HepG2 (cell line): ENCODE data around the gene RBM19. TPM values are rescaled to one million over a fixed set of nuclear protein-coding genes. Genes with fewer than 3 reads are reported as not detected.

Source experiments
- ATAC-seq: fragments of 200-7000 bp; cut with Tn5 transposase; 3 replicates; pipeline ENCODE4 v1.9.1; 2020; ENCODE audit warnings: mild to moderate bottlenecking, moderate library complexity
- BruUV-seq: library from RNA; stranded (reverse); fragments of 400-500 nt; replicated peaks from 2 replicates; lab custom pipeline; 2021; lab: Mats Ljungman, UMichigan
- CTCF ChIA-PET: fragments of 300-600 bp; formaldehyde crosslinking; extraction: SDS; loops from one replicate; lab custom pipeline; 2021; ENCODE audit warnings: low total read pairs, inconsistent platforms, low intra/inter-chr PET ratio; lab: Yijun Ruan, JAX
- POLR2A ChIA-PET: fragments of 350-600 bp; sonication (Branson Sonifier 250); formaldehyde crosslinking; loops from one replicate; lab custom pipeline; 2020; ENCODE audit warnings: antibody characterized with exemption, inconsistent platforms; lab: Yijun Ruan, JAX
- DNase-seq: peaks from one replicate; pipeline ENCODE4 v3.0.0-alpha.2; 2015; ENCODE audit warnings: low spot score
- FAIRE-seq: peaks from 3 replicates; lab custom pipeline; 2011; peaks lifted over from hg19 to GRCh38; lab: Jason Lieb, UNC
- H2AFZ ChIP-seq: one replicate; pipeline ENCODE4 v1.6.1; 2011; ENCODE audit warnings: low read length, inconsistent platforms
- H3K27ac ChIP-seq: fragments of 300-600 bp; 3 replicates; pipeline ENCODE4 v1.8.0; 2011; ENCODE audit warnings: mixed run types, mild to moderate bottlenecking, mixed read lengths, low read length, inconsistent platforms; ENCODE audit not compliant: insufficient read depth; ENCODE audit errors: extremely low read length
- H3K27me3 ChIP-seq, 2 experiments: fragments of 200-600 bp in 1 of 2; 2 replicates in 1 of 2; 3 replicates in 1 of 2; pipeline versions ENCODE4 v1.6.0 to v1.8.0; 2011; ENCODE audit warnings: low read length in 2 of 2, mild to moderate bottlenecking in 2 of 2, moderate library complexity in 2 of 2, inconsistent platforms in 1 of 2; ENCODE audit not compliant: insufficient read depth in 2 of 2, control insufficient read depth in 1 of 2
- H3K36me3 ChIP-seq, 2 experiments: fragments of 200-600 bp in 1 of 2; replicated peaks in 1 of 2; 2 replicates in 1 of 2; 3 replicates in 1 of 2; pipeline versions ENCODE4 v1.5.1 to v1.8.0; 2011; ENCODE audit warnings: low read length in 2 of 2, inconsistent platforms in 1 of 2; ENCODE audit not compliant: insufficient read depth in 2 of 2, control insufficient read depth in 1 of 2
- H3K4me1 ChIP-seq: 2 replicates; pipeline ENCODE4 v1.5.1; 2012; ENCODE audit warnings: low read length, inconsistent platforms; ENCODE audit not compliant: insufficient read depth
- H3K4me2 ChIP-seq: 2 replicates; pipeline ENCODE4 v1.6.0; 2011; ENCODE audit warnings: low read depth, low read length, inconsistent platforms
- H3K4me3 ChIP-seq, 3 experiments: fragments of 200-600 bp in 1 of 3; sonication (generic), shearing (Covaris generic) in 1 of 3; replicated peaks in 1 of 3; 2 replicates each; pipeline ENCODE4 v1.5.1; 2011 to 2016; ENCODE audit warnings: low read length in 3 of 3, inconsistent platforms in 2 of 3, low read depth in 2 of 3, mild to moderate bottlenecking in 2 of 3, control low read depth in 1 of 3, mixed read lengths in 1 of 3; ENCODE audit not compliant: insufficient read depth in 1 of 3
- H3K79me2 ChIP-seq: one replicate; pipeline ENCODE4 v1.6.1; 2011; ENCODE audit warnings: low read length, inconsistent platforms; ENCODE audit not compliant: insufficient read depth
- H3K9ac ChIP-seq: 2 replicates; pipeline ENCODE4 v1.6.0; 2011; ENCODE audit warnings: mild to moderate bottlenecking, low read depth, low read length, inconsistent platforms; ENCODE audit not compliant: insufficient read depth
- H3K9me3 ChIP-seq: 2 replicates; pipeline ENCODE4 v1.5.1; 2012; ENCODE audit warnings: mild to moderate bottlenecking, low read length
- H4K20me1 ChIP-seq: 2 replicates; pipeline ENCODE4 v1.6.0; 2011; ENCODE audit warnings: inconsistent platforms, mild to moderate bottlenecking, low read length, moderate library complexity; ENCODE audit not compliant: insufficient read depth
- DDIT3 ChIP-seq: sonication (generic); formaldehyde crosslinking; IDR thresholded peaks from 2 replicates; pipeline ENCODE4 v1.4.0; 2020; ENCODE audit warnings: mild to moderate bottlenecking, missing genetic modification reagents
- FUBP1 ChIP-seq: sonication (generic); formaldehyde crosslinking; IDR thresholded peaks from 2 replicates; pipeline ENCODE4 v1.5.1; 2020; ENCODE audit warnings: missing genetic modification reagents, mild to moderate bottlenecking, borderline replicate concordance
- GATAD2A ChIP-seq: IDR thresholded peaks from 2 replicates; pipeline ENCODE4 v1.6.1; 2016
- HIVEP1 ChIP-seq: sonication (generic); formaldehyde crosslinking; IDR thresholded peaks from 2 replicates; pipeline ENCODE4 v1.4.0; 2020; ENCODE audit warnings: mild to moderate bottlenecking, missing genetic modification reagents
- KDM4B ChIP-seq: sonication (generic); formaldehyde crosslinking; IDR thresholded peaks from 2 replicates; pipeline ENCODE4 v1.4.0; 2020; ENCODE audit warnings: missing genetic modification reagents
- KLF12 ChIP-seq: sonication (generic); formaldehyde crosslinking; IDR thresholded peaks from 2 replicates; pipeline ENCODE4 v1.4.0; 2020; ENCODE audit warnings: missing genetic modification reagents, borderline replicate concordance
- KMT2A ChIP-seq: sonication (generic); formaldehyde crosslinking; IDR thresholded peaks from 2 replicates; pipeline ENCODE4 v1.4.0; 2020; ENCODE audit warnings: missing genetic modification reagents
- MAF1 ChIP-seq: sonication (generic); formaldehyde crosslinking; IDR thresholded peaks from 2 replicates; pipeline ENCODE4 v1.5.0; 2020; ENCODE audit warnings: missing genetic modification reagents, borderline replicate concordance
- NFE2L1 ChIP-seq: sonication (generic); formaldehyde crosslinking; IDR thresholded peaks from 2 replicates; pipeline ENCODE4 v1.4.0; 2020; ENCODE audit warnings: missing genetic modification reagents, mild to moderate bottlenecking, borderline replicate concordance
- PAX8 ChIP-seq: sonication (generic); formaldehyde crosslinking; IDR thresholded peaks from 2 replicates; pipeline ENCODE4 v1.8.0; 2022; ENCODE audit warnings: mild to moderate bottlenecking, missing genetic modification reagents, borderline replicate concordance
- PPARG ChIP-seq: conservative IDR thresholded peaks from 2 replicates; pipeline ENCODE4 v1.6.1; 2016; ENCODE audit warnings: missing biosample characterization, missing genetic modification reagents
- RARG ChIP-seq: sonication (generic); formaldehyde crosslinking; IDR thresholded peaks from 2 replicates; pipeline ENCODE4 v1.4.0; 2020; ENCODE audit warnings: low read depth, mild to moderate bottlenecking, missing genetic modification reagents
- SP2 ChIP-seq: sonication (generic); formaldehyde crosslinking; IDR thresholded peaks from 2 replicates; pipeline ENCODE4 v1.5.1; 2020; ENCODE audit warnings: mild to moderate bottlenecking, missing genetic modification reagents
- ZBTB26 ChIP-seq: IDR thresholded peaks from 2 replicates; pipeline ENCODE4 v1.6.1; 2016; ENCODE audit warnings: missing compliant biosample characterization, missing genetic modification reagents, borderline replicate concordance
- ZNF205 ChIP-seq: IDR thresholded peaks from 2 replicates; pipeline ENCODE4 v1.6.1; 2018; ENCODE audit warnings: missing biosample characterization, missing genetic modification reagents
- ZNF354B ChIP-seq: sonication (generic); formaldehyde crosslinking; IDR thresholded peaks from 2 replicates; pipeline ENCODE4 v1.8.0; 2022; ENCODE audit warnings: mild to moderate bottlenecking, missing genetic modification reagents
- ZNF546 ChIP-seq: sonication (generic); formaldehyde crosslinking; conservative IDR thresholded peaks from 2 replicates; pipeline ENCODE4 v1.8.1; 2023; ENCODE audit warnings: mild to moderate bottlenecking, missing genetic modification reagents
- ZNF75D ChIP-seq: sonication (generic); formaldehyde crosslinking; IDR thresholded peaks from 2 replicates; pipeline ENCODE4 v1.8.1; 2023; ENCODE audit warnings: missing genetic modification reagents, mild to moderate bottlenecking, borderline replicate concordance
- ZNF782 ChIP-seq: sonication (generic); formaldehyde crosslinking; IDR thresholded peaks from 2 replicates; pipeline ENCODE4 v1.4.0; 2020; ENCODE audit warnings: missing genetic modification reagents, mild to moderate bottlenecking, borderline replicate concordance
- WGBS: methylation state at CpG from one replicate; pipeline ENCODE4 v1.1.6; 2017; ENCODE audit warnings: low lambda C conversion rate; 5-methylcytosine and 5-hydroxymethylcytosine counted together
- in situ Hi-C: cut with HindIII; loops from 2 replicates; pipeline ENCODE4 v1.10.0; 2017; ENCODE audit warnings: low pct_unique_long_range_greater_than_20kb; ENCODE audit not compliant: extremely low pct_ligation_motif_present
- intact Hi-C: fragments of 100-400 bp; cut with micrococcal nuclease; formaldehyde crosslinking; loops from one replicate; pipeline ENCODE4 v1.10.0; 2022; ENCODE audit not compliant: unreplicated experiment
- polyA plus RNA-seq, 8 experiments: library from polyadenylated mRNA; depleted of rRNA in 3 of 8; stranded (reverse) in 7 of 8; unstranded in 1 of 8; fragments of >200 nt; fragmentation: Illumina TruSeq in 4 of 8; extraction: Trizol in 4 of 8; gene quantifications; 2 replicates each; pipeline versions ENCODE4 v1.2.1 to v1.2.3, GENCODE V29; 2011 to 2016; ENCODE audit warnings: low read depth in 4 of 8, missing spikeins in 1 of 8, mixed read lengths in 1 of 8; ENCODE audit not compliant: insufficient read depth in 1 of 8
- total RNA-seq, 5 experiments: library from RNA; depleted of rRNA; stranded (reverse); fragments of >200 nt; fragmentation: Illumina TruSeq; extraction: Trizol; gene quantifications; 2 replicates each; pipeline ENCODE4 v1.2.3, GENCODE V29; 2016; ENCODE audit warnings: low read depth in 1 of 5
- TF ChIP-seq, protein P1 (sequence below): IDR thresholded peaks from 2 replicates; pipeline ENCODE4 v1.6.1; 2016

The RBM19 gene
- total and polyA plus RNA-seq, 2 of the 13 experiments (the other 11 are each of a cell fraction or from before 2014, with no cell fraction given), result 19.3 to 32.2 TPM

GRCh38 chr12:113931517-113931916 lies 34.6 kb downstream of the RBM19 start:
- intact Hi-C loops, result no loop called here
- H3K36me3 ChIP-seq, result peaks cover 22 to 51% of the 10 kb centered on the region in 2 experiments; a peak in 4 of 5 replicates

GRCh38 chr12:113930249-113930648 lies 35.9 kb downstream of the RBM19 start:
- intact Hi-C loops (no loop called here), in situ Hi-C loops (no loop called here)
- Histone ChIP-seq H3K27ac (no peak overlapping the region), H3K79me2 (no peaks in the 10 kb centered on the region), H3K4me1 (peaks cover 17% of the 10 kb centered on the region), H4K20me1 (no peaks in the 10 kb centered on the region), H2AFZ (no peak overlapping the region), H3K27me3 (no peaks in the 10 kb centered on the region), H3K36me3 (peaks cover 25 to 55% of the 10 kb centered on the region in 2 experiments), H3K4me3 (no peak overlapping the region), H3K4me2 (no peak overlapping the region), H3K9me3 (no peaks in the 10 kb centered on the region), H3K9ac (no peak overlapping the region)
- ChIA-PET CTCF (no interaction called here), POLR2A (no interaction called here)
- no peak for DNase-seq
- 92% methylated on average over 4 of the region's 4 CpGs for WGBS
- ATAC-seq, result no peak
- BruUV-seq, result no TSS peak
- FAIRE-seq, result no peak
- TF ChIP-seq ZNF75D (CRISPR knock-in tag) (no peak), KDM4B (CRISPR knock-in tag) (no peak), FUBP1 (CRISPR knock-in tag) (no peak), NFE2L1 (CRISPR knock-in tag) (no peak), DDIT3 (no peak), ZBTB26 (CRISPR knock-in tag) (no peak), SP2 (CRISPR knock-in tag) (no peak)

More at GRCh38 chr12:113931517-113931916, 34.6 kb downstream of the RBM19 start:
- DNase-seq (no peak), ATAC-seq (no peak), FAIRE-seq (no peak)
- TF ChIP-seq MAF1 (CRISPR knock-in tag) (no peak), ZNF782 (CRISPR knock-in tag) (no peak), HIVEP1 (CRISPR knock-in tag) (no peak), RARG (CRISPR knock-in tag) (no peak), PPARG (no peak), GATAD2A (CRISPR knock-in tag) (no peak), ZNF205 (no peak), PAX8 (CRISPR knock-in tag) (no peak), ZNF354B (CRISPR knock-in tag) (no peak), KMT2A (CRISPR knock-in tag) (no peak), KLF12 (CRISPR knock-in tag) (no peak), ZNF546 (CRISPR knock-in tag) (no peak)
- TF ChIP-seq, protein P1, sequence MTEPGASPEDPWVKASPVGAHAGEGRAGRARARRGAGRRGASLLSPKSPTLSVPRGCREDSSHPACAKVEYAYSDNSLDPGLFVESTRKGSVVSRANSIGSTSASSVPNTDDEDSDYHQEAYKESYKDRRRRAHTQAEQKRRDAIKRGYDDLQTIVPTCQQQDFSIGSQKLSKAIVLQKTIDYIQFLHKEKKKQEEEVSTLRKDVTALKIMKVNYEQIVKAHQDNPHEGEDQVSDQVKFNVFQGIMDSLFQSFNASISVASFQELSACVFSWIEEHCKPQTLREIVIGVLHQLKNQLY (CRISPR knock-in tag), result no peak
- H4K20me1 ChIP-seq, result no peaks in the 10 kb centered on the region
- 97% methylated on average over 6 of the region's 6 CpGs for WGBS
- H3K9me3 ChIP-seq, result no peaks in the 10 kb centered on the region
- CTCF ChIA-PET, result no interaction called here
- POLR2A ChIA-PET, result no interaction called here
- H3K4me3 ChIP-seq, result no peak overlapping the region
- H3K27me3 ChIP-seq, result no peaks in the 10 kb centered on the region
- H3K27ac ChIP-seq, result no peak overlapping the region
- no peak overlapping the region for H3K9ac ChIP-seq
- in situ Hi-C loops, result no loop called here
- H3K79me2 ChIP-seq, result no peaks in the 10 kb centered on the region
- BruUV-seq, result no TSS peak
- no peak overlapping the region for H2AFZ ChIP-seq
- no peak overlapping the region for H3K4me2 ChIP-seq
- H3K4me1 ChIP-seq, result peaks cover 17% of the 10 kb centered on the region
